Measurements from ENCODE around the gene TMEM178A.
"Not testable (repeated sequence)": the region's sequence is repeated elsewhere in the genome, so short reads cannot be mapped to it uniquely, and the experiment has no call there.

The TMEM178A gene

GRCh38 chr2:39710807-39711206 is 45.1 kb downstream of the TMEM178A start:
- DNase-seq (ENCODE audit: low read depth, low spot score), result no peak

- no peak for DNase-seq (ENCODE audit: low read depth, low spot score)
These were observed 47.2 kb downstream of the TMEM178A start for GRCh38 chr2:39712953-39713352.

- DNase-seq (ENCODE audit: low read depth, low spot score), result no peak
These were observed 49.4 kb downstream of the TMEM178A start for GRCh38 chr2:39715095-39715494.

- DNase-seq (ENCODE audit: low read depth, low spot score), result no peak
These were observed 50.1 kb downstream of the TMEM178A start for GRCh38 chr2:39715822-39716221.

- no peak for DNase-seq (ENCODE audit: low read depth, low spot score)
These were observed 51.4 kb downstream of the TMEM178A start for GRCh38 chr2:39717067-39717466.

- no peak for DNase-seq (ENCODE audit: low read depth, low spot score)
These were observed 52.8 kb downstream of the TMEM178A start for GRCh38 chr2:39718483-39718882.

- no peak for DNase-seq (ENCODE audit: low read depth, low spot score)
These were observed 53.6 kb downstream of the TMEM178A start for GRCh38 chr2:39719317-39719716.

- no peak for DNase-seq (ENCODE audit: low read depth, low spot score)
These were observed 55.3 kb downstream of the TMEM178A start for GRCh38 chr2:39720970-39721369.

GRCh38 chr2:39723497-39723896 is 57.8 kb downstream of the TMEM178A start:
- no peak for DNase-seq (ENCODE audit: low read depth, low spot score)

GRCh38 chr2:39723946-39724827 is 58.5 kb downstream of the TMEM178A start:
- peak; percentile 7 for DNase-seq (ENCODE audit: low read depth, low spot score)

- no peak for DNase-seq (ENCODE audit: low read depth, low spot score)
These were observed 59.1 kb downstream of the TMEM178A start for GRCh38 chr2:39724828-39725144.

- no peak for DNase-seq (ENCODE audit: low read depth, low spot score)
These were observed 59.7 kb downstream of the TMEM178A start for GRCh38 chr2:39725401-39725800.

GRCh38 chr2:39728085-39728484 is 62.4 kb downstream of the TMEM178A start:
- not testable (repeated sequence) for DNase-seq (ENCODE audit: low read depth, low spot score)

GRCh38 chr2:39728941-39729351 is 63.2 kb downstream of the TMEM178A start:
- DNase-seq (ENCODE audit: low read depth, low spot score), result peak; percentile 34

- no peak for DNase-seq (ENCODE audit: low read depth, low spot score)
These were observed 64.6 kb downstream of the TMEM178A start for GRCh38 chr2:39730276-39730675.

GRCh38 chr2:39730685-39731302 is 65.1 kb downstream of the TMEM178A start:
- DNase-seq (ENCODE audit: low read depth, low spot score), result no peak

- DNase-seq (ENCODE audit: low read depth, low spot score), result no peak
These were observed 65.8 kb downstream of the TMEM178A start for GRCh38 chr2:39731546-39731945.

- no peak for DNase-seq (ENCODE audit: low read depth, low spot score)
These were observed 66.8 kb downstream of the TMEM178A start for GRCh38 chr2:39732482-39732881.

GRCh38 chr2:39733070-39733674 is 67.5 kb downstream of the TMEM178A start:
- DNase-seq (ENCODE audit: low read depth, low spot score), result no peak

GRCh38 chr2:39734445-39734844 is 68.7 kb downstream of the TMEM178A start:
- no peak for DNase-seq (ENCODE audit: low read depth, low spot score)

GRCh38 chr2:39735648-39736047 is 69.9 kb downstream of the TMEM178A start:
- DNase-seq (ENCODE audit: low read depth, low spot score), result no peak

GRCh38 chr2:39736640-39737039 is 70.9 kb downstream of the TMEM178A start:
- DNase-seq (ENCODE audit: low read depth, low spot score), result no peak

- DNase-seq (ENCODE audit: low read depth, low spot score), result peak; percentile 53
These were observed 71.9 kb downstream of the TMEM178A start for GRCh38 chr2:39737661-39738060.
